ENCODE results near the gene ACTMAP. TPM values are rescaled to one million over a fixed set of nuclear protein-coding genes. Genes with fewer than 3 reads are reported as not detected.

The ACTMAP gene
- total RNA-seq, 1 experiment from 2014 or later, result 17.8 TPM

DNA sequence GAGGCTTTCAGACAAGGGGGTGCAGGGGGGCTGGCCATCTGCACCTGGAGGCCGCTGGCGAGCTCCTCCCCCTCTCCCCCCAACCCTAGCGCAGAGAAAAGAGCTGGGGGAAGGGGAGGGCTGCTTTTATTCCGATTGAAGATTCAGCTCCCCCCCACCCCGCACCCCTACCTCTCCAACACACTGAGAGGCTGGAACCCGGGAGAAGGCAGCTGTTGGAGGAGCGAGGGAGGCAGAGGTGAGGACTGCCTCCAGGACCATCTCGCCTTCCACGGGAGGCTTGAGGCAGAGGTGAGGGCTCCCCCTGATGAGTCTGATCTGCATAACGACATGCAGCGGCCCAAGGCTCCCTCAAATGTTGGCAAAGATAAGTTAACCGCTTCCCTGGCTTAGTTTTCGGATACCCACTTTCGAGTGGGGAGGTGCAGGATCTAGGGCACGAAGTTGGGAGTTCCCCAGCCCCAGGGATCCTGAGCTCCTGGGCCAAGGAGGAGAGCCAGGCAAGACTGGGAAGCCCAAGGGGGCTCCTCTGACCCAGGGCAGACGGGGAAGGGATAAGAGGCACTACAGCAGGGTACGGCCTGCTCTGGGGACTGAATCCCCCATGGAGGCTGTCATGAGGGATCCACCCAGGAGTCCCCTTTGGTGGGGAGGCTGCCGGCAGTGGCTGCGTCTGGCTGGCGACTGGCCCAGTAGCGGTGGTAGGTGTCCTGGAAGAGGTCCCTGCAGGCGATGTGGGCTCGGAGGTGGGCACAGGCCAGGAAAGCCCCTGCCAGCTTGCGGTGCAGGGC, 58.7 kb downstream of the ACTMAP start:
- H3K4me1 Mint-ChIP-seq (ENCODE audit: low read depth, unreplicated experiment), result no peaks in the 10 kb centered on the region
- intact Hi-C loops (cut with micrococcal nuclease; ENCODE audit: unreplicated experiment), result no loop called here
- CTCF ChIA-PET, result interaction anchor here (0.7 kb wide), 2 partner anchors 86 to 314 kb away, joined by 4 read pairs; no protein-coding TSS in a partner anchor
- H3K36me3 Mint-ChIP-seq (ENCODE audit: insufficient read depth, unreplicated experiment), result peaks cover 57% of the 10 kb centered on the region
- no TSS peak for BruUV-seq (replicated peaks)
- H3K27me3 Mint-ChIP-seq (ENCODE audit: unreplicated experiment), result no peaks in the 10 kb centered on the region
- no peaks in the 10 kb centered on the region for H3K9me3 Mint-ChIP-seq (ENCODE audit: low read depth, unreplicated experiment)
- no peak overlapping the region for H3K4me3 Mint-ChIP-seq (ENCODE audit: low read depth, unreplicated experiment)
- TF ChIP-seq, protein P1, sequence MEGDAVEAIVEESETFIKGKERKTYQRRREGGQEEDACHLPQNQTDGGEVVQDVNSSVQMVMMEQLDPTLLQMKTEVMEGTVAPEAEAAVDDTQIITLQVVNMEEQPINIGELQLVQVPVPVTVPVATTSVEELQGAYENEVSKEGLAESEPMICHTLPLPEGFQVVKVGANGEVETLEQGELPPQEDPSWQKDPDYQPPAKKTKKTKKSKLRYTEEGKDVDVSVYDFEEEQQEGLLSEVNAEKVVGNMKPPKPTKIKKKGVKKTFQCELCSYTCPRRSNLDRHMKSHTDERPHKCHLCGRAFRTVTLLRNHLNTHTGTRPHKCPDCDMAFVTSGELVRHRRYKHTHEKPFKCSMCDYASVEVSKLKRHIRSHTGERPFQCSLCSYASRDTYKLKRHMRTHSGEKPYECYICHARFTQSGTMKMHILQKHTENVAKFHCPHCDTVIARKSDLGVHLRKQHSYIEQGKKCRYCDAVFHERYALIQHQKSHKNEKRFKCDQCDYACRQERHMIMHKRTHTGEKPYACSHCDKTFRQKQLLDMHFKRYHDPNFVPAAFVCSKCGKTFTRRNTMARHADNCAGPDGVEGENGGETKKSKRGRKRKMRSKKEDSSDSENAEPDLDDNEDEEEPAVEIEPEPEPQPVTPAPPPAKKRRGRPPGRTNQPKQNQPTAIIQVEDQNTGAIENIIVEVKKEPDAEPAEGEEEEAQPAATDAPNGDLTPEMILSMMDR (IDR thresholded peaks at IDR 0.05; ENCODE audit: unreplicated experiment), result no peak
- DNase-seq, result no peak
- peak overlapping the region; percentile 94 for H3K27ac Mint-ChIP-seq (ENCODE audit: unreplicated experiment)

Other genes with a start within 250 kb of the ACTMAP start
- 117 TPM in 2 replicates for gene SHKBP1, start 173.6 kb downstream of the ACTMAP start, total RNA-seq (2022)
- 14.1 and 20.3 TPM in 2 replicates for gene LTBP4, start 149.1 kb downstream of the ACTMAP start, total RNA-seq (2022)
- gene NUMBL, start 59.8 kb downstream of the ACTMAP start, total RNA-seq (2022), result 21.4 and 25.3 TPM in 2 replicates
- gene COQ8B, start 33.6 kb downstream of the ACTMAP start, total RNA-seq (2022), result 55.9 and 62.7 TPM in 2 replicates
- 25.3 and 32.0 TPM in 2 replicates for gene ITPKC, start 33.4 kb downstream of the ACTMAP start, total RNA-seq (2022)
- 95.4 and 102 TPM in 2 replicates for gene SNRPA, start 726 bp upstream of the ACTMAP start, total RNA-seq (2022)
- gene MIA, start 25.0 kb upstream of the ACTMAP start, total RNA-seq (2022), result 30.2 and 49.3 TPM in 2 replicates
- gene RAB4B, start 27.8 kb upstream of the ACTMAP start, total RNA-seq (2022), result 21.0 and 22.7 TPM in 2 replicates
- 95.4 and 109 TPM in 2 replicates for gene EGLN2, start 48.7 kb upstream of the ACTMAP start, total RNA-seq (2022)
- not detected in 2 replicates for gene CYP2A6, start 100.0 kb upstream of the ACTMAP start, total RNA-seq (2022)
- gene CYP2A7, start 131.8 kb upstream of the ACTMAP start, total RNA-seq (2022), result not detected in 2 replicates
- gene CYP2B6, start 240.8 kb upstream of the ACTMAP start, total RNA-seq (2022), result 4.2 and 7.6 TPM in 2 replicates

Measured in Calu3 (cell line).